GM18498 (cell line): ENCODE data around the gene PPP1R12A.

Source experiments
- ATAC-seq: cut with Tn5 transposase; IDR thresholded peaks from one replicate; pipeline ENCODE4 v1.9.1; 2021; ENCODE audit warnings: mild to moderate bottlenecking, moderate library complexity; ENCODE audit not compliant: unreplicated experiment

PPP1R12A gene

GRCh38 chr12:79775355-79776027 lies 159.4 kb downstream of the PPP1R12A start:
- ATAC-seq = no peak

GRCh38 chr12:79773896-79774295 lies 161.0 kb downstream of the PPP1R12A start:
- no peak for ATAC-seq

GRCh38 chr12:79769860-79770485 lies 164.9 kb downstream of the PPP1R12A start:
- no peak for ATAC-seq

GRCh38 chr12:79769189-79769859 lies 165.6 kb downstream of the PPP1R12A start:
- ATAC-seq = no peak

GRCh38 chr12:79766705-79767464 lies 168.0 kb downstream of the PPP1R12A start:
- no peak for ATAC-seq

GRCh38 chr12:79765157-79765556 lies 169.7 kb downstream of the PPP1R12A start:
- ATAC-seq = no peak

GRCh38 chr12:79764641-79765040 lies 170.3 kb downstream of the PPP1R12A start:
- no peak for ATAC-seq

- no peak for ATAC-seq
Observed at GRCh38 chr12:79763766-79764452, 171.0 kb downstream of the PPP1R12A start.

- ATAC-seq = no peak
Observed at GRCh38 chr12:79761341-79761740, 173.6 kb downstream of the PPP1R12A start.

GRCh38 chr12:79747274-79747673 lies 187.6 kb downstream of the PPP1R12A start:
- ATAC-seq = no peak

- ATAC-seq = peak; percentile 75
Observed at GRCh38 chr12:79737875-79738718, 196.8 kb downstream of the PPP1R12A start.

- ATAC-seq = no peak
Observed at GRCh38 chr12:79732638-79733037, 202.3 kb downstream of the PPP1R12A start.

GRCh38 chr12:79725987-79726386 lies 208.9 kb downstream of the PPP1R12A start:
- no peak for ATAC-seq
